Caki2 (cell line): ENCODE results near the gene IQGAP2. TPM values are rescaled to one million over a fixed set of nuclear protein-coding genes. Genes with fewer than 3 reads are reported as not detected.
"Not testable (repeated sequence)": the region's sequence is repeated elsewhere in the genome, so short reads cannot be mapped to it uniquely, and the experiment has no call there.

Experiments
- DNase-seq: peaks from one replicate; pipeline ENCODE4 v3.0.0-alpha.2; 2015; ENCODE audit warnings: low read depth
- in situ Hi-C: cut with HindIII; loops from 2 replicates; pipeline ENCODE4 v1.10.0; 2016; ENCODE audit warnings: low sequenced_read_pairs, low pct_unique_long_range_greater_than_20kb, mixed read lengths
- total RNA-seq: library from RNA; depleted of rRNA; stranded (reverse); fragments of >200 nt; shearing (Covaris generic); gene quantifications from 2 replicates; pipeline ENCODE4 v1.2.3, GENCODE V29; 2014; ENCODE audit warnings: low replicate concordance

IQGAP2 gene
- total RNA-seq, 1 experiment from 2014 or later, result 0.20 TPM

DNA sequence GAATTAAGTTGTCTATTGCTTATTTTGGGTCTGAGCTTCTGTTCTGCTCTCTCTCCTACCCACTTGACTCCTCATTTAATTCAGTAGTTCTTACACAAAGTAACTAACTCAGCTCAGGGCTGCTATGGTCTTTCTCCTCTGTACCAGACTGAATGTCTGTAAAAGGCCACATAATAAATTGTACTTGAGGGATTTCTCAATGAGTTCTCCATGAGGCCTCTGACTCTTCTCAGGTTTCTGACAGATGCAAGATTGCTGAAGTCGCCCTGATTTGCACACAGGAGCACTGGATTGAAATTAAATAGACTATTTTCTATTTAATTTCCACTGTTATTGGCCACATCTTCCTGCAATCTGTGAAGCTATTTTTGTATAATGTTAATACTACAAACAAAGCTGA, 2.9 kb downstream of the IQGAP2 start:
- in situ Hi-C loops, result no loop called here
- DNase-seq, result no peak

DNA sequence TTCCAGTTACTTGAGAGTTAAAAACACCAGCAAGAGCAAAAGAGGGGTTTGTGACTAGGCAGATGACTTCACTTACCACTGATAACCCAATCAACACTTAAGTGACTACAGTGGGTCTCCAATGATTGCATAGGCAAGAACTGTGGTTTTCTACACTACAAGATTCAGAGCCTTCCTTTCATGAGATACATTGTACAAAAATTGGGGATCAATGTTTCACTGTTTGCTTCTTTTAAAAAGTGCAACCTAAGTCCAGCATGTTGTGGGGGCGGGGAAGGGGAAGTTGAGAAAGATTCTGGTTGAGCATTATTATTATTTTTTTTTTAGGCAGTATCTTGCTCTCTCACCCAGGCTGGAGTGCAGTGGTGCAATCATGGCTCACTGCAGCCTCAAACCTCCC, 3.6 kb downstream of the IQGAP2 start:
- DNase-seq, result no peak
- in situ Hi-C loops, result no loop called here

DNA sequence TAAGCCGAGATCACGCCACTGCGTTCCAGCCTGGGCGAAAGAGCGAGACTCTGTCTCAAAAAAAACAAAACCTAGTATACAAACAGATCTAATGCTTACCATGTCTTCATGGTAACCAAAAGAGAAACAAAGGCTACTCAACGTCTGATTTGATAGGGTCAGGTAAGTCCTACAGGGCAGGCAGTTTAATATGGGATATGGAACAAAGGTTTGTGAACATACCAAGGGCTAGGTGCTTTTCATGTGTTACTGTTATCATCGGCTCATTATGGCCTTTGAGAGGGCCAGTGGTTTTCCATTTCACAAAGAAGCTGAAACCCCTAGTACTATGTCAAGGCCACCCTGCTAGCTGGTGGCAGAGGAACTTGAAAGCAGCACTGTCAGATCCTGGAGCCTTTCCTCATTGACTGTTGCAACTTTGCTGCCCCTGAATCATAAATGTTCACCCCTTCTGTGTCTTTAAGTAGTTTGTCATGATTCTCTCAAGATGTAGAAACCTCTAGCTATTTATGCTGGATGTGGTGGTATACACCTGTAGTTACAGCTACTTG, 5.1 kb downstream of the IQGAP2 start:
- no peak for DNase-seq
- in situ Hi-C loops, result no loop called here

DNA sequence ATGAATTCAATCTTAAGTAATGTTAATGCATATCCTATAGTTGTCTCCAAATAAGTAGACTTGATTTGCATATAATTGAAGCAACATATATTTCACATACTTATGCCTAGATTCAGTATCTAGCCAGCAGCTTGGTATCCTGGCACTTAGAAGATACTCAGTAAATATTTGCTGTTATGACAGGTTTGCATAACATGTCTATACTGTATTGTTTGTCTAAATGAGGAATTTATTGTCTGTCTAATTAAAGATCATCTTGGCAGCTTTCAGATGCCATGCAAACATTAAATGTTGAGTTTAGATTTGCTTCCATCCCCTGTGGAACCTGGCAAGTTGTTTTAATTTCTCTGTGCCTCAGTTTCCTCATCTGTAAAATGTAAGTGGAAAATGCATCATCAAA, 9.4 kb downstream of the IQGAP2 start:
- DNase-seq, result no peak
- in situ Hi-C loops, result no loop called here

DNA sequence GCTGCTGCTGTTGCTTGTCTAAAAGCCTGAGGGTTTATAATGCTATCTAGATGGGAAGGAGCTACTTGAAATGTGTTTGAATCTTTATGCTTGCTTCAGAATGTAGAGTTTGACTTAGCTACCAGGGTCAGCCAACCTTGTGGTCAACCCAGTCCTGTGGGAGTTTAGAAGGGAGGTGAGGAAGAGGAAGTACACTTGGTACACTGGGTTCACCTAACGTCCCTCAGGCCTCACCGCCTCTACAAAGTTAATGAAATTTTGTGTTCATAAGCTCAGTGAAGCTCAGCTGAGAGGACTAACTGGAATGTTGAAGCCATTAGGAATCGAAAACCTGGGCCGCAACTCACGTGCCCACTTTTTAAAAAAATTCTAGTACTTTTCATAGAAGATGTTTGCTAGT, 10.7 kb downstream of the IQGAP2 start:
- in situ Hi-C loops, result no loop called here
- DNase-seq, result no peak

DNA sequence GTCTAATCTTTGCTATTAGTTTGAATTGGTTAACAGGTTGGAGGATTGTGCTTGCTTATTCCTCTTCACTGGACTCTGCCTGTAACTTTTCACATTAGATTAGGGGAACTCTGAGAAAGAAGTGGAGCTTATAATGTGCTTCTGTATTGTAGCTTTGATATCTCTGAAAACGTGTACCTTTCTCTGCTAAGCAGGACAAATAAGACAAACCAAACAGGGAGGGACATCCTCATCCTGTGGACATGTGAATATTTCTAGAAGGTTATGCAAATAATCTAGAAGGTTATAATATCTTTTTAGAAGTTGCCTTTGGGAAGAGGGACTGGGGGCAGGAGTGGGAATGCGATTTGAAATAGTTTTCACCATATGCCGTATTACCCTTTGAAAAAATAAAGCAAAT, 11.7 kb downstream of the IQGAP2 start:
- no peak for DNase-seq
- in situ Hi-C loops, result no loop called here

DNA sequence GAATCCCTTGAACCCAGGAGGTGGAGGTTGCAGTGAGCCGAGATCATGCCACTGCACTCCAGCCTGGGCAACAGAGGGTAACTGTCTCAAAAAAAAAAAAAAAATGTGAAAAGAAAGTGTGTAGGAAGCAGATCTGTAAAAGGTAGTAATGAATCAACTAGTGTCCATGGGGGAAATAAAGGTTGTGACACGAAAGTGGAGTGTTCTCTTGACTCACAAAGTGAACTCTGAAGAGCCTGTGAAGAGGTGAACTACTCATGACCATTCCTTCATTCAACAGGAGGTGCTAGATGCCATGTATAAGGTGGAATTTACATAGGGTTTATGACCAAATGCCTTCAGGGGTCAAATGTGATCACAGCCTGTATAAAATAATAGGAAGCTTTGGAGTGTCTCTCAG, 12.8 kb downstream of the IQGAP2 start:
- DNase-seq, result no peak
- in situ Hi-C loops, result no loop called here

DNA sequence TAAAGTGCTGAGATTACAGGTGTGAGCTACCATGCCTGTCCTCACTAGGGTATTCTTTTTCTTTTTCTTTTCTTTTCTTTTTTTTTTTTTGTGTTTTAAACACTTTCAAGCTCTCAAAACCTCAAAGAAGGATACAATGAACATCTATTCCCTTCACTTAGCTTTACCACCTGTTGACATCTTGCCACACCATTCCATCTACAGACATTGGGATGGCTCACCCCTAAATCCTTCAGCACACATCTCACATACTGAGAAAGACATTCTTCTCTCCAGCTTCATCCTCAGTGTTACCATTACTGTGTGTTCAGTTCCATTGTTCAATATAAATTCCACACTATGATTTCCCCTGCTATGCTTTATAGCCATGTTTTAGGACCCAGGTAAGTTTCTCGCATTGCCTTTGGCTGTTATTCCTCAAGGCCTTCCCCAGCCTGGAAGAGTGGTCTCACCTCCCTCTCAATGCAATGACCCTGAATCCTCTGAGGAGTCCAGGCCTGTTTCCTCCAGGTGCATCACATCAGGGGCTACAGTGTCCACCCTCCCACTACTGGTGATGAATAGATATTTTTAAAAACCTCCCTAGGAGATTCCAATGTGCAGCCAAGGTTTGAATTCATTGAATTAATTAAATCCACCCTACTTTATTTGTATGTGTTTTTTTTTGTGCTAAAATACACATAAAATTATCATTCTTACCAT, 16.7 kb downstream of the IQGAP2 start:
- no peak for DNase-seq
- in situ Hi-C loops, result no loop called here

DNA sequence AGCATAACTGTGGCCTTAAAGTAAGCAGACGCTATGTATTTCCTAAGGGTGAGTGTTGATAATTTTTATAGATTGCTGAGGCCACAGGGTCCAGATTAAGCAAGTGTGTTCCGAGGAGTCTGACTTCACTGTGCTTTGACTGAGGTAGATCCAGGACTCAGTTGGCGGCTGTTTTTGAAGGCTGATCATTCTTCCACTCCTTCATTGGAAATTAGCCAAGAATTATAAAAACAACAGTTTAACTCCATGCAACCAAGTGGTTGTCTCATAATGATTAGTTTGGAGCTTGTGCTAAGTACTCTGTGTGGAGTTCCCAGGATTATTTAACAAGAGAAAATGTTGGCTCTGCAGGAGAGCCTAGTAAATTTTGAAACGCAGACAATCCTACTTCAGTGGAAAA, 19.1 kb downstream of the IQGAP2 start:
- in situ Hi-C loops, result no loop called here
- no peak for DNase-seq

DNA sequence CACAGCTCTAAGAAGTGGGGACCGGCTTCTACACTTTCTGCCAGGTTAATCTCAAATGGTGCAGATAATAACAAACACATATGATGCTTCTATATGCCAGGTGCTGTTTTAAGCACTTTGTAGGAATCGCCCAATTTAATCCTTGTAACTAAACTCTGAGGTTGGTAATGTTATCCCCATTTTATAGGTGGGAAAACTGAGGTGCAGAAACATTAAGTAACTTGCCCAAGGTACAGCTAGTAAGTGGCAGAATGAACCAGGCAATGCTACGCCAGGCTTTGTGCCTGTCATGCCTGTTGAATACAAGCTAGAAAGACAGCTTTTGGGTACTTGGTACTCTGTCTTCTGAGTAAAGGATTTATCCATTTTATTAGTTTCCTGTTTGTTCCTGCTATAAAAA, 19.7 kb downstream of the IQGAP2 start:
- in situ Hi-C loops, result no loop called here
- no peak for DNase-seq

DNA sequence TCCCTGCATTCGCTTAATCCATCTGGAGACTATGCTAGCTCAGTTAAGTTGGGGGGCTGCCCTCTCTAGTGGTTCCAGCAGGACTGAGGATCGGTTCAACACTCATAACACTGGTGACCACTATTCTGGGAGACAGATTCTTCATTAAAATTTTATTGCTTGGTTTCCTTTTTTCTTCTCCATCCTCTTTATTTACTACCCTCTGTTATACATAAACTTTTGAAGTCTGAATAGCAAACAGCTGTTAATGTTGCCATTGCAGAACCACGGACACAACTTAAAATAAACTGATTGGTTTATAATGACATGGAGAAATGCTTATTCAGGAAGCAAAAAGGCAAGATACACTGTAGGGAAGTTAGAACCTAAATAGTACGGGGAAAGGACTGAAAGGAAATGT, 22.1 kb downstream of the IQGAP2 start:
- in situ Hi-C loops, result no loop called here
- DNase-seq, result no peak

DNA sequence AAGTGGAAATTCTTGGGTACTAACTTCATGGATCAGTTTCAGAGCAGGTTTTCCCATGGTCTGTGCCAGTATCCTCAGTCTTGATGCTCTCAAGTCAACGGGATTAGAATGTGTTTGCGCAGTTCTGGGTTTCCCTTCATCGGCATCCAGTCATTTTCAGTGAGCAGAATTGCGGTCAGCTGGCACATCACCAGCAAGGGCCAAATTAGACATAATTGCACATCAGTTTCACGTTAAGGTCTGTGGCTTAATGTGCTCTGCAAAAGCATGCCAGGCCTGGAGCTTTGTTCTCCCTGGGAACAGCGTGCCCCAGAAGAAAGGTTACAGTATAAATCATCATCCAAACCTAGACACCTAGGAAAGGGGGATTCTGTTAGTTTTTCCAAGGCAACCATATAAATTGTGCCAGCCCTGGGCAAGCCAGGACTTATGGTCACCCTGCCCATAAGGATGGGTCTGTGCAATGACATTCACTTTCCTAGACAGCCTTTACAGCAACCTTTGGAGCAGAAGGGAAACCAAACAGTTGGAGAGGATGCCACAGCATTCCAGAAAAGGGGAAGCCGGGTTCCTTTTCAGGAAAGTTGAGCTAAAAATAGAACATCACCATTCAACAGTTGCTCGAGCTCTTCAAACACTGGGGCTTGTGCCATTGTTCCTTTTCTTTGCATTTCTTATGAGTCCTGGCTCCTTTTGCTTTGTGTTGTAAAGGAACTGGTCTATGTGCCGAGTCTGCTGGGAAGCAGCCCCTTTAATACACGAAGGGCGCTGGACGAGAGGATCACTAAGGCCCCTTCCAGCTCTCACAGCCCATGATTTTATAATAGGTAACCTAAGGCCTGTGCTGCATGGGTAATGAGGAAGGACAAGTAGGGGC, 23.1 kb downstream of the IQGAP2 start:
- in situ Hi-C loops, result no loop called here
- DNase-seq, result no peak

DNA sequence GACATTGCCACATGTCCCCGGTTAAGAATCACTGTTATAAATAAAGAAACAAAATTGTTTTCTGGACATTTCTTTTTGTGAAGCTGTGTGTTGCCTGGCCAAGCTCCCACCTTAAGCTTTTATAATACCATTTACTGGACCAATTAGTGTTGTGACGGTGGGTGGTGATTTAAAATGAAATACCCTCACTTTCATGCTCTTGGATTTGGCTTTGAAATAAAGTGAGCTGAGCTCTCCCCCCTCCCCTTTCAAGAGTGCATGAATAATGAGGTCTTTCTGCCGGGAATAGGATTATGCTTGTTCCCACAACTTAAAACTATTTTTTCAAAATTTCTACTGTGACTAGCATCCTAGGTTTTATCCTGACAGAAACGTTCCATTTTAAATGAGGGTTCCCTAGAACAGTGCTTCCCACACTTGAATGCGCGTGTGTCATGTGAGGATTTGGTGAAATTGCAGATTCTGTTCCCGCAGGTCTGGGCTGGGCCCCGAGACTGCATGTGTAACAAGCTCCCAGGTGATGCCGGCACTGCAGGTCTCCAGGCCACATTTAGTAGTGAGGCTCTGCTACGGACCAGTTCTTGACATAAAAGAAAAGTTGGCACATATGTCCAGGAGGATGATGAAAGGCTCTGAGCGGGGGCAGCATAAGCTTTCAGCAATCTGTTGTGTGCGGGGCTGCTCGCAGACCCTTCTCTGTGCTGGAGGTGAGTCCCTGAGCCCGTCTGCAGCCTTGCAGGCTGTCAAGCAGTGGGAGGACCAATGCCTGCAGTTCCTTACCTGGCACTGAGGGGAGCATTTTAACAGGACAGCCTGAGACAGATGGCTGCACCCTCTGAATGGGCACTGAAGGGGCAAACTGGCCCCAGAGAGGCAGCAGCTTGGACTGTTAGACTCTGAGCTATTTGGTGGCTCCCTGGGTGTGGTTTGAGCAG, 24.4 kb downstream of the IQGAP2 start:
- no peak for DNase-seq
- in situ Hi-C loops, result no loop called here

DNA sequence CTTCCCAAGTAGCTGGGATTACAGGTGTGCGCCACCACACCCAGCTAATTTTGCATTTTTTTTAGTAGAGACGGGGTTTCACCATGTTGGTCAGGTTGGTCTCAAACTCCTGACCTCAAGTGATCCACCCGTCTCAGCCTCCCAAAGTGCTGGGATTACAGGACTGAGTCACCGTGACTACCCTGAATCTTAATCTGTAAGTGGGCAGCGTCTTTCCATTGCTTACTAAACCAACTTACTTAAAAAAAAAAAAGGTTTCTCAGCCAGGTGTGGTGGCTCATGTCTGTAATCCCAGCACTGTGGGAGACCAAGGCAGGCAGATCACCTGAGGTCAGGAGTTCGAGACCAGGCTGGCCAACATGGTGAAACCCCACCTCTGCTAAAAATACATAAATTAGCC, 25.5 kb downstream of the IQGAP2 start:
- in situ Hi-C loops, DNase-seq: not testable (repeated sequence)

DNA sequence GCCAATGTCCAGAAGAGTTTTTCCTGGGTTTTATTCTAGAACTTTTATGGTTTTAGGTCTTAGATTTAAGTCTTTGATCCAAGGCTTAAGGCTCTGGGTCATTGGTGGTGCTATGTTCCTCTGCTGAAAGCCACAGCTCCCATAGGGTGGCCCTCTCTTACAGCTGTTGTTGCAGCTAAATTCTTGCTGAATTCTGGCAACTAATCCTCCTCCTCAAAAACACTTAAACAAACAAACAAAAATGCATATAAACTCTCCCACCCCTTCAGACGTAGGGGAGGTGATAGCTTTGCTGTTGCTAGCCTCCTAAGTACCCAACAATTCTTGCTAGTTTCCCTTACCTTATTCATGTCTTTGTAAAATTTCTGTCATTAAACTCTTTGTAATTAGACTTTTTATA, 30.2 kb downstream of the IQGAP2 start:
- in situ Hi-C loops, result no loop called here
- DNase-seq, result no peak

DNA sequence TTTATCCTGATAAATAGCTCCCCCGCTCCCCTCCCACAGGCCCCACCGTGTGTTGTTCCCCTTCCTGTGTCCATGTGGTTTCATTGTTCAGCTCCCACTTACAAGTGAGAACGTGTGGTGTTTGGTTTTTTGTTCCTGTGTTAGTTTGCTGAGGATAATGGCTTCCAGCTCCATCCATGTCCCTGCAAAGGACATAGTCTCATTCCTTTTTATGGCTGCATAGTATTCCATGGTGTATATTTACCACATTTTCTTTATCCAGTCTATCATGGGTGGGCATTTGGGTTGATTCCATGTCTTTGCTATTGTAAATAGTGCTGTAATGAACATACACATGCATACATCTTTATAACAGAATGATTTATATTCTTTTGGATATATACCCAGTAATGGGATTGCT, 34.4 kb downstream of the IQGAP2 start:
- in situ Hi-C loops, result not testable (repeated sequence)

DNA sequence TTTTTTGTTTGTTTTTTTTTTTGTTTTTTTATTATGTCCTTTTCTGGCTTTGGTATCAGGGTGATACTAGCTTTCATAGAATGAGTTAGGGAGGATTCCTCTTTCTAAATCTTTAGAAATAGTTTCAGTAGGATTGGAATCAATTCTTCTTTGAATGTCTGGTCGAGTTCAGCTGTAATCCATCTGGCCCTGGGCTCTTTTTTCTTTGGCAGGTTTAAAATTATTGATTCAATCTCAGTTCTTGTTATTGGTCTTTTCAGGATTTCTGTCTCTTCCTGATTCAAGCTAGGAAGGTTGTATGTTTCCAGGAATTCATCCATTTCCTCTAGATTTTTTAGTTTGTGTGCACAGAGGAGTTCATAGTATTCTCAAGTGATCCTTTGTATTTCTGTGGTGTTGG, 34.9 kb downstream of the IQGAP2 start:
- in situ Hi-C loops, result no loop called here
- no peak for DNase-seq

More for the DNA sequence above, 34.4 kb downstream of the IQGAP2 start:
- not testable (repeated sequence) for DNase-seq

DNA sequence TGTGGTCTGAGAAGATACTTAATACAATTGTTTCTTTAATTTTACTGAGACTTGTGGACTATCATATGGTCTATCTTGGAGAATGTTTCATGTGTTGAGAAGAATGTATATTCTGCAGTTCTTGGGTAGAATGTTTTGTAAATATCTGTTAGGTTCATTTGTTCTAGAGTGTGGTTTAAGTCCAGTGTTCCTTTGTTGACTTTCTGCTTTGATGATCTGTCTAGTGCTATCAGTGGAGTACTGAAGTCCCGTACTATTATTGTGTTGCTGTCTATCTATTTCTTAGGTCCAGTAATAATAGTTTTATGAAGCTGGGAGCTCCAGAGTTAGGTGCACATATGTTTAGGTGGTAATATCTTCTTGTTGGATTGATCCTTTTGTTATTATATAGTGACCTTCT, 36.1 kb downstream of the IQGAP2 start:
- DNase-seq, result no peak
- in situ Hi-C loops, result no loop called here
